Cardiac muscle cell (in vitro differentiated cells and primary cell): Measurements from ENCODE around the gene DRD3. TPM values are rescaled to one million over a fixed set of nuclear protein-coding genes. Genes with fewer than 3 reads are reported as not detected.

Source experiments
- DNase-seq, 2 donors: peaks; one replicate each; pipeline versions ENCODE4 v3.0.0 to v3.0.0-alpha.2; 2010 to 2017; ENCODE audit warnings: low read depth in 1 of 2, low spot score in 1 of 2
- H3K27ac ChIP-seq: fragments of 200-600 bp; sonication (generic); 2 replicates; pipeline ENCODE4 v1.5.1; 2016
- H3K27me3 ChIP-seq: fragments of 200-600 bp; sonication (generic); 2 replicates; pipeline ENCODE4 v1.6.0; 2016; ENCODE audit warnings: control low read depth
- H3K36me3 ChIP-seq: fragments of 200-600 bp; sonication (generic); 2 replicates; pipeline ENCODE4 v1.5.1; 2016; ENCODE audit warnings: control low read depth
- H3K4me1 ChIP-seq: fragments of 200-600 bp; sonication (generic); 2 replicates; pipeline ENCODE4 v1.8.1; 2017; ENCODE audit warnings: low read depth, mild to moderate bottlenecking, mixed run types
- H3K4me3 ChIP-seq: fragments of 200-600 bp; sonication (generic); 2 replicates; pipeline ENCODE4 v1.5.1; 2016; ENCODE audit warnings: mild to moderate bottlenecking
- H3K9me3 ChIP-seq: fragments of 200-600 bp; sonication (generic); 2 replicates; pipeline ENCODE4 v1.5.1; 2017; ENCODE audit warnings: low read depth, mild to moderate bottlenecking, control low read depth
- polyA plus RNA-seq: library from polyadenylated mRNA; unstranded; fragments of >200 nt; fragmentation: Nextera tagmentation; extraction: Ambion mirVana; gene quantifications from 2 replicates; pipeline ENCODE4 v1.2.1, GENCODE V29; 2016
- total RNA-seq: library from RNA; depleted of rRNA; stranded (reverse); fragments of >200 nt; gene quantifications from 2 replicates; pipeline ENCODE4 v1.2.3, GENCODE V29; 2016
- TF ChIP-seq, protein P1 (sequence below): IDR thresholded peaks from 2 replicates; pipeline ENCODE4 v1.5.1; 2012; ENCODE audit warnings: low read depth, mild to moderate bottlenecking, low read length

Gene DRD3
- total and polyA plus RNA-seq, 2 experiments from 2014 or later, result 0.51 TPM; not detected in 1

DNA sequence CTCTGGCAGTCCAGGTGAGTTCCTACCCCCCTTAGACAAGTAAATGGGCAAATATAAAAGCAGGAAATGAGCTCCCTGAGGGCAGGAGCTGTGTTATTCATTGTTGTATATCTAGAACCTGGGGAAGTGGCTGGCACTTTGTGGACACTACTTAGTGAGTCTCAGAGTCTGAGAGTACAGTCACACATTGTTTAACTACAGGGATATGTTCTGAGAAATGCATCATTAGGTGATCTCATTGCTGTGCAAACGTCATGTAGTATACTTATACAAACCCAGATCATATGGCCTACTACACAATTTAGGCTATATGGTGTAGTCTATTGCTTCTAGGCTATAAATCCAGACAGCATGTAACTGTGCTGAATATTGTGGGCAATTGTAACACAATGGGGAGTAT lies 52.4 kb downstream of the DRD3 start:
- DNase-seq, result no peak
- Histone ChIP-seq H3K36me3 (no peaks in the 10 kb centered on the region), H3K27ac (no peak overlapping the region), H3K4me3 (no peak overlapping the region), H3K27me3 (no peaks in the 10 kb centered on the region), H3K4me1 (no peaks in the 10 kb centered on the region), H3K9me3 (no peaks in the 10 kb centered on the region)
- TF ChIP-seq, protein P1, sequence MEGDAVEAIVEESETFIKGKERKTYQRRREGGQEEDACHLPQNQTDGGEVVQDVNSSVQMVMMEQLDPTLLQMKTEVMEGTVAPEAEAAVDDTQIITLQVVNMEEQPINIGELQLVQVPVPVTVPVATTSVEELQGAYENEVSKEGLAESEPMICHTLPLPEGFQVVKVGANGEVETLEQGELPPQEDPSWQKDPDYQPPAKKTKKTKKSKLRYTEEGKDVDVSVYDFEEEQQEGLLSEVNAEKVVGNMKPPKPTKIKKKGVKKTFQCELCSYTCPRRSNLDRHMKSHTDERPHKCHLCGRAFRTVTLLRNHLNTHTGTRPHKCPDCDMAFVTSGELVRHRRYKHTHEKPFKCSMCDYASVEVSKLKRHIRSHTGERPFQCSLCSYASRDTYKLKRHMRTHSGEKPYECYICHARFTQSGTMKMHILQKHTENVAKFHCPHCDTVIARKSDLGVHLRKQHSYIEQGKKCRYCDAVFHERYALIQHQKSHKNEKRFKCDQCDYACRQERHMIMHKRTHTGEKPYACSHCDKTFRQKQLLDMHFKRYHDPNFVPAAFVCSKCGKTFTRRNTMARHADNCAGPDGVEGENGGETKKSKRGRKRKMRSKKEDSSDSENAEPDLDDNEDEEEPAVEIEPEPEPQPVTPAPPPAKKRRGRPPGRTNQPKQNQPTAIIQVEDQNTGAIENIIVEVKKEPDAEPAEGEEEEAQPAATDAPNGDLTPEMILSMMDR, result no peak

DNA sequence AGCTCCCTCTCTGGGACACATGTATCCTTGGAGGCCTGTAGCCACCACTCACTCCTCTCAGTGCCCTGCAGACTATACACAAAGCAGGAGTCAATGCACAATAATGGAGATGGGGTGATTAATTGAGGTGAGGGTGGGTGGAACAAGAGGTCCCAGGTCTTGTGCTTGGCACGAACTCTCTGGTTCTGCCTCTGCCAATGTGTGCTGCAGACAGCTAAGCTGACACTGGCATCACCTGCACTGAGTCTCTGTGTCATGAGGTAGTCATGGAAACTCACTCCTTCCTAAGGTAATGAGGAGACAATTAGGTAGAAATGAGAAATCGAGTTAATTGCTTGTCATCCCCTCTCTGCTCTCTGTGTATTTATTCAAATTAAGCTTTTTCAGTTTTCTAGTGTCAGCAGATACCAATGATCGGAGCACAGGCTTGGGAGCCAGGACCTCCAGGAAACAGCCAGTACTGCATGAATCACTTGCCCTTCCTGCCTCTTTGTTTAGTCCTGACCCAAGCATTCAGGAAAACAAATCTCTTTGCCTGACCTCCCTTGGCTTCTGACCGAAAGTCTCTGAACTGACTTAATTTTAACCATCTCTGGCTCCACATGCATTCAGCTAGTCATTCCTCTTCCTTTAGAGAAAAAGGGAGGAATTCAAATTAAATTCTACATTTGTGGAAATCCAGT lies 56.7 kb downstream of the DRD3 start:
- Histone ChIP-seq H3K27ac (no peak overlapping the region), H3K4me3 (no peak overlapping the region), H3K27me3 (no peaks in the 10 kb centered on the region), H3K9me3 (no peaks in the 10 kb centered on the region), H3K4me1 (peaks cover 6% of the 10 kb centered on the region), H3K36me3 (no peaks in the 10 kb centered on the region)
- TF ChIP-seq, protein P1, result no peak
- peak in 1 of 2 donors; percentile 63 for DNase-seq

DNA sequence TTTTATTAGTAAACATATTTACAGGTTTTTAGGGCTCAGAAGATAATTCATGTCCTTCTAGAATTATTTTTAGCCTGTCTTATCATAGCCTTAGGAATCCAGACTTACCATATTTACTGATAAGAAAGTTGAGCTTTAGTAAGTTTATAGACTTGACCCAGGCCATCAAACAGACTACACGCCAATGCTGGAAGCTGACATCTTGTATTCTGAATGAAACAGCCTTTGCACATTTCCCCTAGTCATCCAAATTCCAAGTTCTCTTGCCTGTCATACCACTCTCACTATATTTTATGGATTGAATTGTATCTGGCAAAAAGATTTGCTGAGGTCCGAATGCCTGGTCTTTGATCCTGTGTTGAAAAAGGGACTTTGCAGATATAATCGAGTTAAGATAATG lies 58.6 kb downstream of the DRD3 start:
- DNase-seq, result no peak
- H3K27ac ChIP-seq, result no peak overlapping the region

DNA sequence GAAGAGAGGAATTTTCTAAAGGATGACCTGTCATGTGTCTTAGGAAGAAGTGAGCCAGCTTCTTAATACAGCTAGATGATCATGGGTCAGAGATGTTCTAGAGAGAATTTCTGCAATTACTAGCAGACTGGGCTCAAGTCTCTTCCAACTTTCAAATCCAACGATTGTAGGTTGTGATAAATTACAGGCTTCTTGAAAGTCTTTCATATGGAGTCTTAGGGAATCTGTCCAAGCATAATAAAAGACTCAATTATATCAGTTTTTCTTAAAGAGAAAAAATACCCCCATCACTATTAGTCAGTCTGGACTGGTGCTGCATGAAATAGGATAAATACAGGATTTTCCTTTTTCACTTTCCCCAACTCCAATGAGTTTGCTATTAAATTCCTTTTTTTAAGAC lies 59.1 kb downstream of the DRD3 start:
- Histone ChIP-seq H3K27me3 (no peaks in the 10 kb centered on the region), H3K9me3 (no peaks in the 10 kb centered on the region), H3K4me3 (no peak overlapping the region), H3K36me3 (no peaks in the 10 kb centered on the region), H3K4me1 (peaks cover 6% of the 10 kb centered on the region), H3K27ac (no peak overlapping the region)
- TF ChIP-seq, protein P1, result no peak
- peak in 1 of 2 donors; percentile 27 for DNase-seq

More for the DNA sequence above, 58.6 kb downstream of the DRD3 start:
- H3K9me3 ChIP-seq, result no peaks in the 10 kb centered on the region
- no peak overlapping the region for H3K4me3 ChIP-seq
- H3K27me3 ChIP-seq, result no peaks in the 10 kb centered on the region
- TF ChIP-seq, protein P1, result no peak
- H3K36me3 ChIP-seq, result no peaks in the 10 kb centered on the region
- H3K4me1 ChIP-seq, result peaks cover 6% of the 10 kb centered on the region

DNA sequence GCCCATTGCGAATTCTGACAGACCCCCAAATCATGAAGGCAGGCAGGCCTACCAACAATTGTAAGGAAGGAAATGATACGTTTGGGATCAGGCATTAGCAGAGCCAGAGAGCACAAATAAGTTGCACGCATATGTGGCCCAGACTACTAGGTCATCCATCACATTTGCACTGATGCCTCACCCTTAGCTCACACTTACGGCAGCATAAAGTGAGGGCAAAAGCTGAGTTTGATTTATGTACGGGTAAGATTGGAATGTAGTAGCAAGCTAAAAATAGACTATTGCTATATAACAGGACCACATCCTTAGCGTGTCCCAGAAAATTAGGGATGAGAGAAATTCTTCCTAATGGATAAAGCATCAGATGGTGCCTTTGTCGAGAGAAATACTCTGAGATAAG lies 63.7 kb downstream of the DRD3 start:
- Histone ChIP-seq H3K4me1 (peaks cover 1% of the 10 kb centered on the region), H3K36me3 (no peaks in the 10 kb centered on the region), H3K27ac (no peak overlapping the region), H3K27me3 (no peaks in the 10 kb centered on the region), H3K9me3 (no peaks in the 10 kb centered on the region), H3K4me3 (no peak overlapping the region)
- no peak for DNase-seq
- TF ChIP-seq, protein P1, result no peak

DNA sequence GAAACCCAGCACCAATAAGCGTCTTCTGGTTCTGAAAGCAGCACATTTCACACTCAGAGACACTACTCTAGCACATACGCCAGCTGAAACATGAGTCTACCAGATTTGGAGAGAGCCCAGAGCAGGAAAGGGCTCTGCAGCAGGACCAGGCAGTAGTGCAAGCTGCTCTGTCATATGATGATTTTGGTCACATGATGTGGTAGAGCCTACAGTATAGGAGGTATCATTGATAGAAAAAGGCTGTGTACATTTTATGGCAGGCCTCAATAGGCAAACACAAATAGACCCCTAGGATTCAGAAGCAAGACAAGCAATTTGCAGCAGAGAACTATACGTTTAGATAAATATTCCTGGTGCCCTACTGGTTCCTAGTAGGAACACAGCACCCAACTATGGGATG lies 64.1 kb downstream of the DRD3 start:
- Histone ChIP-seq H3K27me3 (no peaks in the 10 kb centered on the region), H3K36me3 (no peaks in the 10 kb centered on the region), H3K9me3 (no peaks in the 10 kb centered on the region), H3K4me3 (no peak overlapping the region), H3K4me1 (no peaks in the 10 kb centered on the region), H3K27ac (no peak overlapping the region)
- TF ChIP-seq, protein P1, result no peak
- DNase-seq, result no peak
